ENCODE results near the gene PDCD6IP.
"Not testable (repeated sequence)": the region's sequence is repeated elsewhere in the genome, so short reads cannot be mapped to it uniquely, and the experiment has no call there.

Gene PDCD6IP

DNA sequence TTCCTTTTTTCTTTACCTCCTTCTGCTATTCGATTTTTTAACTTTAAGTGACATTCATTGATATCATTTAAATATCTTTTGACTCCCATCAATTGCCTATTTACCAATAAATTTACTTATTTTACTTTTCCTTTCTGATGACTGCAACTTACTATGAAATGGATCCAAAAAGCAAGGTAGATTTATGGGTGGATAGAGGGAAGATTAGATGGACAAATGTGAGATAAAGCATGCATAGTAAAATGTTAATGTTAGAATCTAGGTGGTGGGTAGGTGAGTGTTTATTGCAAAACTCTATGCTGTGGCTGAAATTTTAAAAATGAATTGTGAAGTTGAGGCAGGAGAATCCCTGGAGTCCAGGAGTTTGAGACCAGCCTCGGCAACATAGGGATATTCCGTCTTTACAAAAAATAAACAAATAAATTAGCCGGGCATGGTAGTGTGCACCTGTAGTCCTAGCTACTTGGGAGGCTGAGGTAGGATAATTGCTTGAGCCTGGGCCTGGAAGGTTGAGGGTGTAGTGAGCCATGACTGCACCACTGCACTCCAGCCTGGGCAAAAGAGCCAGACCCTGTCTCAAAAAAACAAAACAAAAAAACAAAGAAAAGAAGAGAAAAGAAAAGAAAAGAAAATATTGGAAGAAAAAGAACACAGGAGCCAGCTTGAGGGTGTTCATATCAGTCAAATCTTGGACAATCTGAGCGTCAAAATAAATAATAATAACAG lies 6.1 kb upstream of the PDCD6IP start:
- DNase-seq (ENCODE audit: low spot score): no peak

DNA sequence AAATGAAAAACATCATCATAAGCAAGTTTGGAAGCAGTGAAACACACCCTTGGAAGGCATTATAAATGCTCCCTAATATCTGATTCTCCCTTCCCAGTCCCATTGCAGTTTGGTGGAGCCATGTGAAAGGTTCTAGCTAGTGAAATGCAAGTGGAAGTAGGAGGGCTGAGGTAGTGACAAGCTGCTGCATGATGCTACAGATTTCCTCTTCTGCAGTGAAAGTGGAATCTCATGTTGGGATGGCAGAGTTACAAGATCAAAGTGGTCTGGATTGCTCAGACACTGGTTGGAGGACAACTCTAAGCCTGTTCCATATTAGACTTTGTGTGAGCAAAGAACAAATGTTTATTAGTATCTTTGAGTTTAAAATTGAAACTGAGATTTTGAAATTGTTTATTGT lies 3.3 kb upstream of the PDCD6IP start:
- DNase-seq (ENCODE audit: low spot score): no peak

DNA sequence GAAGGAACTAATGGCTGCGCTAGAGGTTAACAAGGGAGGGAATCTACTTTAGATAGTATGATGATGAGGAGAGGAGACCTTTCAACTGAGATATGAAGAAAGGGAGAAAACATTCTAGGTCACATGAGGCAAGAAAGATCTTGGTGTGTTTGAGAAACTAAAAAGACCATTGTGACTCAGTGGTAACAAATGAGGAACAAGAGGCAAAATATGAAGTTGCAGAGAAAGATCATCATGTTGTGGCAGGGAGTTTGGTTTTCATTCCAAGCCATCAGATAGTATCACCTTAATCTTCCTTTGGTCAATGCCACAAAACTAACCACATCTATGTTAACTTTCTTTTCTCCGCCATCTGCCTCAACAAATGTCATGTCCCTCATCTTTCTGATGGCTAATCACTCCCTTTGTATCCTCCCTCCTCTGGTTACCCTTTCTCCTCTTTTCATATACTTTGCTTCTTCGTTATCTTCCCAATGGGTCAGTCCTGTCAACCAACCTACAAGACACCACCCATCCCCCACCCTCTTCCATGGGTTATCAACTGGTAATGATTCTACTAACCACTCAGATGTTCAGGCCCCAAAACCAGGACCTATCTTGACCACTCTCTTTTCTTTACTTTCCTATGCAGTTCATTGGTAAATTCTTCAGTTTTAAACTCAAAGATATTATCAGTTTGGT lies 2.4 kb upstream of the PDCD6IP start:
- DNase-seq (ENCODE audit: low spot score): no peak

DNA sequence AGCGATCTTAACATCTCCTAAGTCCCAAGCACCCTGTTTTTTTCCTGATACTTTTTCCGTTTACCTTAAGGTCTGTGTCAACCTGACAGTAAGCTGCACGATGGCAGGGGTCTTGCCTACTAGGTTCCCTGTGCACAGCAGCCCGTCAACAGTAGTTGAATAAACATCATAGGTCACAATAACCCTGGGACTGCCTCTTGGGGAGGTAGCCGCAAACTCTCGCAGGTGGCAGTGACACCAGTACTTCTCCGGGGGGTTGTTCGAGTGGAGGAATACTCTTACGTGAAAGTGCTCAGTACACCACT lies 365 bp upstream of the PDCD6IP start:
- peak; percentile 4 for DNase-seq (ENCODE audit: low spot score)

DNA sequence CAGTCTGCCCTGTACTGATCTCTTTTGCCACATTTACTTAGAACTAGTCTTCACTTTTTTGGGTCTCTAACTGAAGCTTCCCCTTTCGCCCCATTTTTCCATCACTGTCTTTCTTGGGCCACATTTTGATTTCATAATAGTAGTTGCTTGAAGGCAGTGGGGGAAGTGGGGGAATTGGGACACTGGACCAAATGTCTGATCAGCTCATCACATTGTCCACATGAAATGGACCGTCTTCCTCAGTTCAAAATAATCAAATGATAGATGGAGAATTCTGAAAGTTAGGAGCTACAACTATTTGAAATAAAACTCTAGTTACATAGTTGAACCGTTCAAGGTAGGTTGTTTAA lies 747 bp downstream of the PDCD6IP start:
- DNase-seq (ENCODE audit: low spot score): no peak

DNA sequence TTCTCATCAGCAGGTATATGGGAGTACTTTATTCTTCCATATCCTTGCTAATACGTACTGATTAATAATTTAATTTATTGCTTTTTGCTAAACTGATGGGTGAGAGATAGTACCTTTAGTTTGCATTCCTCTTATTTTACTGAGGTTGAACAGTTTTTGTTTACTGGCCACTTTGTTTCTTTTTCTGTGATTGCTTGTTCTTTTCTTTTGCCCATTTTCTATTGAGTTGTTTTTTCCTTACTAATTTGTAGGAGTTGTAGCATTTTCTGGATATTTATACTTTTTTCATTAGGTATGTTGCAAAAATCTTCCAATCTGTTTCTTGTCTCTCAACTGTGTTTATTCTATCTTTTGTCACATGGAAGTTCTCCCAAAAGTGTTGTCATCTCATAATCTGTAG lies 4.8 kb downstream of the PDCD6IP start:
- no peak for DNase-seq (ENCODE audit: low spot score)

DNA sequence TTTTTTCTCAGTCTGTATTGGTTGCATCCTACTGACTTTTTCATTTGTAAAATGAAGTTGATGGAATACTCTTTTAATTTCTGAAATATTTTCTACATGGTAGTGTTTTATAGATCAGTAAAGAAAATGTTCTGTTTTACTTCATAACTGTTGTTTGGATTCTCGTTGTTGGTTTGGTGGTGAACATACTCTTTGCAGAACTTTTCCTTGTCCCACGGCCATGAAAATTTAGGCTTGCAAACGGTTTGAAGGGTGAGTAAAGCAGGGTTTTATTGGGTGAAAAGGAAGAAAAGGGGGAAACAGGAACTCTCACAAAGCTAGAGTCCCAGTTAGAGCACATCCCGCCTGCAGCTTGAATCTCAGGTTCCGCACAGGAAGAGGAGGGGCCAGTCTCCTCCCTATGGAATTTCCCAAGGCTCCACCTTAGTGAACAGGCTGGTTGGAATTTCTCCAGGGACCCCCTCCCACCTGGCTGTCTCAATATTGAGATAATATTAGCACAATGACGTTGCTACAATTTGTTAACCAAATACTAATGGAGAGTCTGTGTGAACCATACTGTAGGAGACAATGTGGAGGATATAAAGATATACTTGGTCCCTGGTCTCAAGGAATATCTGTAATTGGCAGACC lies 5.6 kb downstream of the PDCD6IP start:
- no peak for DNase-seq (ENCODE audit: low spot score)

DNA sequence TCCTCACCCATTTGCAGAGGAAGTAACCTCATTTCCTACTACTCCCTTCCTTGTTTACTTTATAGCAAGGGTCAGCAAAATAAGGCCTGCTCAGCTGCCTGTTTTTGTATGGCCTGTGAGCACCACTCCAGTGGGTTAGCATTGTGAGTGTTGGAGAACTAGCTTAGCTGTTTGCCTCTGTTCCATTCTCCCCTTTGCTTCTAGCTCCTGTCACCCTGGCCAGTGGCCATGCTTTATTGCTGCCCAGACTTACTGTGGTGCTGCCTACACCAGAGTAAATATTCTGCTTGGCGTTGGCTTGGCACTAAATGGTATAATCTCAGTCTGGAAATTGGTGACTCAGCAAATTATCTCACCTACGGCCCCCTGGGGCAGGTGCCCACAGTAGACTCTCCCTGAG lies 8.8 kb downstream of the PDCD6IP start:
- no peak for DNase-seq (ENCODE audit: low spot score)

DNA sequence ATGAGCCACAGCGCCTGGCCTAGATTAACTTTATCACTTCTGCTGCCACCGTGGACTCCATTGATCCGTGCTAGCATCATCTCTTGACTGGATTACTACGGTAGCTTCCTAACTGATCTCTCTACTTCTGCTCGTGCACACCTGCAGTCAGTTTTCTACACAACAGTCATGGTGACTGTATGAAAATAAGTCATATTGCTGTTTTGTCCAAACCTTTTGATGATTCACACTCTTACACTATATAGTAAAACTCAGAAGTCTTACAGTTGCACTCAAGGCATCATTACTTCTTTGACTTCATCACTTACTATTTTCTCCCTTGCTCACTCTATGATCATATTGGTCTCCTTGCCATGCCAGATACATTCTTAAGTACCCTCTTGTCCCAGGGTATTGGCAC lies 10.1 kb downstream of the PDCD6IP start:
- no peak for DNase-seq (ENCODE audit: low spot score)

DNA sequence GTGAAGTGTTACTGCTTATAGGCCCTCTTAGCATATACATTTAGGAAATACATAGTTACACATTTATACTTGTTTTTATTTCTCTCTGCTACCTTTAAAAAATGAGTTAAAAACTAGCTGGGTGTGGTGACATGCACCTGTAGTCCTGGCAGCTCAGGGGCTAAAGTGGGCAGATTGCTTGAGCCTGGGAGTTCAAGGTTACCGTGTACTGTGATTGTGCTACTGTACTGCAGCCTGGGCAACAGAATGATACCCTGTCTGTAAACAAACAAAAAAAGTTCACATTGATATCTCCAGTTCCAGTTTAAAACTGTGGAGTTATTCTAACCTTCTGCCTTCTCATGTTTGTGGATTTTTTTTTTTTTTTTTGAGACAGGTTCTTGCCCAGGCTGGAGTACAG lies 12.1 kb downstream of the PDCD6IP start:
- DNase-seq (ENCODE audit: low spot score): no peak

DNA sequence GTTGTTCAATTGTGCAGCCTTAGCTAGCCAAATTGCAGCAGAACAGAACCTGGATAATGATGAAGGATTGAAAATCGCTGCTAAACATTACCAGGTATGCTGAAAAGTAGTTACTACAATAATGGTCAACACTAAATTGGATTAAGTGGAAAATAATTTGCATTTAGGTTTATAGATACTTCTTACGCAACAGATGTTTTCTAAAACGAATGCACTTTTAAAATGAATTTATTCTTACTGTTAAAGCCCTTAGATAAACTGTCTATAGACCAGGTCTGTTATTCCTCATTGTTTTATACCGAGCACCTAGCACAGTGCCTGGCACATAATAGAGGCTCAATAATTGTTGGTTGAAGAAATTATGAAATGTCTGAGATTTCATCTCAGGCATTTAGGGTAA lies 23.6 kb downstream of the PDCD6IP start:
- no peak for DNase-seq (ENCODE audit: low spot score)

DNA sequence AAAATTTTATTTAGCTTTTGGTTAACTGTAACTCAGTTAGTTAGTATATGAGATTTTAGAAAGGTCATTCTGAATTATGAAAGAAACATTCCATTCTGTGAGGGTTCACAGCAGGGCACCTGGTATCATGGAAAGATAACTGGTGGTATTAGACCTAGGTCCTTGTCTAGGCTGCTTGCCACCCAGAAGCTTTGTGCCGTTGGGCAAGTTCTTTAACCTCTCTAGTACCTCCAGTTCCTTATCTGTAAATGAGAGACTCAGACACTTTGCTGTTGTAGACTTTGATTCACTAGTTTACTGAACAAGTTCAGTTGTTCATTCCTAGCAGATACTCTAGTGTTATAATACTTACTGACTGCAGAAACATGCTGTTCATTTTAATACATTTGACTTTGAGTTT lies 25.4 kb downstream of the PDCD6IP start:
- DNase-seq (ENCODE audit: low spot score): no peak

DNA sequence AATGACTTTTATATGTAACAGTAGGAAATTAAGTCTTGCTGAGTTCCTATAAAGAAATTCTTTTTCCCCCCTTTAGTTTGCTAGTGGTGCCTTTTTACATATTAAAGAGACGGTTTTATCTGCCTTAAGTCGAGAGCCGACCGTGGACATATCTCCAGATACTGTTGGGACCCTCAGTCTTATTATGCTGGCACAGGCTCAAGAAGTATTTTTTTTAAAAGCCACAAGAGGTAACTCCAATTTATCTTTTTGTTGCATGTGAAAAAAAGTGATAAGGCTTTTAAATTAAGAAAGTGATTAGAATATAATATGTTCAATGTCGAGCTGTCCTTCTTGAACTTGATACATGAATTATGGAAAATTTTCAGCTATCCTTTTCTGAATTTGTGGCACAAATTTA lies 26.7 kb downstream of the PDCD6IP start:
- no peak for DNase-seq (ENCODE audit: low spot score)

DNA sequence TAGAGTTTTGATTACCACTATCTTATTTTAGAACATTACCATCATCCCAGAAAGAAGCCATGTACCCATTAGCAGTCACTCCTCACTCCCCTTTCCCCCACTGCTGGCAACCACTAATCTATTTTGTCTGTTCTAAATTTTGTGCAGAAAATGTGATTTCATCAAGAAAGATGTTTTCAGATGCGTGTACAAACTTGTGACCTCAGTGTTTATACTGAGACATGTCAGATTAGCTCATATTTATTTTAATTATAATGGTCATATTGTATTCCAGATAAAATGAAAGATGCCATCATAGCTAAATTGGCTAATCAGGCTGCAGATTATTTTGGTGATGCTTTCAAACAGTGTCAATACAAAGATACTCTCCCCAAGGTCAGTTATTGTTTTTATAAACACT lies 27.8 kb downstream of the PDCD6IP start:
- DNase-seq (ENCODE audit: low spot score): no peak

DNA sequence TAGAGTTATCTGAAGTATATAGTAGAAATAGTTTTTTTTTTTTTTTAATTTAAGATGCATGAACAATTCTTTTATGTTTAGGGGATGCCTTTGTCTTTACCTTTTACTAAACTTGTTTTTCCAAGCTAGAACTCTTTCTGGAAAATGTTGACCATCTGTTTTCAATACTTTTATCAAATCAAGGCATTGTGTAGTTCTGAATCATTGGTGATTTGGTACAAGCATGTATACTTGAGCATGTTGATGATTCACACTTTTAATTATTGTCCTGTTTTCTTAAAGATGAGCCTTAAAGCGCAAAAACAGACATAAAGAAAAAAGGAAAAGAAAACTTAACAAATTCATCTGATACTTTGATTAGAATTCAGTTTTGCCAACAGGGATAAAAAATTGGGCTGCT lies 28.3 kb downstream of the PDCD6IP start:
- no peak for DNase-seq (ENCODE audit: low spot score)

DNA sequence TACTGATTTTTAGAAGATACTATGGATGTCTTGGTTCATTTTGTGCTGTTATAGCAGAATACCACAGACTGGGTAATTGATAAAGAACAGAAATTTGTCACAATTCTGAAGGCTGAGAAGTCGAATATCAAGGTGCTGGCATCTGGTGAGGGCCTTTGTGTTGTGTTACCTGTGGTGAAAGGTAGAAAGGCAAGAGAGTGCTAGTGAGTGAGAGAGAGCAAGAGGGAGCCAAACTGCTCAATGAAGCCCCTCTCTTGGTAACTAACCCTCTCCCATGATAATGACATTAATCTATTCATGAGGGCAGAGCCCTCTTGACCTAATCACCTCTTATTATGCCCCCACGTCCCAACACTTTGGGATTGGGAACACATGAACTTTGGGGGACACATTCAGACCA lies 31.3 kb downstream of the PDCD6IP start:
- no peak for DNase-seq (ENCODE audit: low spot score)

DNA sequence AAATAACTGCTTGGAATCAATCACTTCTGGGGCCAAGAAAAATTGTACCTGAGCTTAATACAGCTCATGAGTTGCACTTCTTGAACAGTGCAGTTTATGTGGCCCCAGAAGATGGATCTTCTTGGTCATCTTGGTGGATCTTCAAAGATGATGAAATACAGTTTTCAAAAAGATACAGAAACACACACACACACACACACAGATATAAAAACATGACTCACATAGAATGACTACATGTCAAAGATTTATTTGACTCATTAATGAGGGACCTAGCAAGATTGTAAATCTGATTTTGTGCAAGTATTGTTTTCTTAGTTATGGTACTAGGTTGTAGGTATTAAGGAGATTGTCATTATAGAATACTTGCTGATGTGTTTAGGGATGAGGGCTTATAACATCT lies 32.6 kb downstream of the PDCD6IP start:
- no peak for DNase-seq (ENCODE audit: low spot score)

DNA sequence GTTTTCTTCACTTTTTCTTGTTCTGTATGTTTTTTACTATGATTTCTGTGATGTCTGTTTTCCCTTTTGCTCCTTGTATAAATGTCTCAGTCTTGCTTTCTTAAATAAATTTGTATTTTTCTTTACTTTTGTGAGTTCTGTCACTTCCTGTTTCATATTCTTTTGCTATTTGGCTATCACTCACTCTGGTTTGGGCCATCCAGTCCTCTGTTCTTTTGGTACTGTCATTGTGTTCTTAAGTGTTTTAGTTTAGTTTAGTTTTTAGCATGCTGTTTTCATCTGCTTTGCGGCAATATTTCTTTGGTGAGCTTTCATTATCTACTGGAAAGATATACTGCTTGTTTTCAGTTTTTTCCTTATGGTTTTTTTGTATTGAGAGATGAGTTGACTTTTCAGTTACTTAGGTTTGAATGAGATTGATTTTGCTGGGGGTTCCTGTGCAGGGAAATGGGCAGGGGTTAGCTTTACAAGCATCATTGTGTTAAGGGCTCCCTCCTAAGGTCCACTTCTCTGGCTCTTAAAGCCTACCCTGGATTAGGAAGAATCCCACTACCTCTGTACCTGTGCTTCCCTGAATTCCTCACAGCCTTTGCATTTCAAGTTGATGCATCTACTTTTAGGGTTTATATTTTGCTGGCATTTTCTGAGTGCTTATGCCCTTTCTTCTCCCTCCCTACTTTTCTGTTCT lies 35.1 kb downstream of the PDCD6IP start:
- no peak for DNase-seq (ENCODE audit: low spot score)

DNA sequence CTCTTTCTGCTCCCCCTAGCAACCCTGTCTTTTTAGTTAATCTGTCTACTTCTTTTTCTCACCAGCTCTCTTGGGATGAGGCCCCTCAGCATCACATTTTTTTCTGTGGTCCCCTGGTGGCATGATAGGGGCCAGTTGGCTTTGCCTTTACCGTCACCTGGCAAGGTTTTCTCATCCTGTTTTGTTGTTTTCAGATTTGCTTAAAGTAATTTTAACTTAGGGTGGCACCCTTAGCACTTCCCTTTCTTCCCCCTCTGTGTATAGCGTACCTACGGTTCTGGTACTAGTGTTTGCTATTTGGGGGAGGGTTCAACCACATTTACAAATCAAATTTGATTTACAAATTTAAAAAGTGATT lies 35.6 kb downstream of the PDCD6IP start:
- no peak for DNase-seq (ENCODE audit: low spot score)

DNA sequence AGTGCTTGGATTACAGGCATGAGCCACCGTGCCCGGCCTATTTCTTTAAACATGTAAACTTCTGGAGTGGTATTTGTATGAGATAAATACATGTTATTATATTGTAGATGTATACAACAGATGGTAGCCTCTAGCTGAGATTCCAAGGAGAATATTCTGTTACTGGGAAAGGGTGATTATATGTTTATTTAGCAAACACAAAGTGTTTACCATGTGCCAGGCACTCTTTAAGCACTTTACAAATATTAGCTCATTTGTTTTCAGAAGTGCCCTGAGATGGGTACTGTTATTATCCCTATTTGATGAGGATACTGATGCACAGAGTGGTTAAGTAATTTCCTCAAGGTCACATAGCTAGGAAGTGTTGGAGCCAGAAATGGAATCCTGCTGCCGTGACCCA lies 38.8 kb downstream of the PDCD6IP start:
- DNase-seq (ENCODE audit: low spot score): not testable (repeated sequence)

DNA sequence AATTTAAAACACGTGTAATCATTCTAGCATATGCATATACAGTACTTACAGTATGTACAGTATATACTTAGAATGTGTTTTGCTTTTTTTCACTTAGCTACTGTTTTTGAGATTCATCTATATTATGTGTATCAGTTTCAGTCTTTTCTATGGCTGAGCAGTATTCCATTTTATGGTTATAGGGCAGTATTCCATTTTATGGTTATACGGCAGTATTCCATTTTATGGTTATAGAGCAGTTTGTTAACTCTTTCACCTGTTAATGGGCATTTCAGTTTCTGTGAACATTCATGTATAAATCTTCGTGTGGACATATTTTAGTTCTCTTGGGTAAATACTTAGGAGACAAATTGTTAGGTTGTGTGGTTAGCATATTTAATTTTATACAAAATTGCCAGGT lies 40.9 kb downstream of the PDCD6IP start:
- no peak for DNase-seq (ENCODE audit: low spot score)

DNA sequence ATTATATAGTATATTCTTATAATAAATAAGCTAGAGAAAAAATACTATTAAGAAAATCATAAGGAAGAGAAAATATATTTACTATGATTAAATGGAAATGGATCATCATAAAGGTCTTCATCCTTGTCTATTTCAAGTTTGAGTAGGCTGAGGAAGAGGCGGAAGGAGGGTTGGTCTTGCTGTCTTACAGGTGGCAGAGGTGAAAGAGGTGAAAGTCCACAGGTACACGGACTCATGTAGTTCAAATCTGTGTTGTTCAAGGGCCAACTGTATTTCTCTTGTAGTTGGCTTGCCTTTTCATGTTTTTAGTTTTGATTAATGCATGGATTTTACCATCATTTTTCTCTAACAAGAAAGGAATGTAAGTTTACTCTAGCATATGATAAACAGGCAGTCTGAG lies 41.7 kb downstream of the PDCD6IP start:
- DNase-seq (ENCODE audit: low spot score): no peak

DNA sequence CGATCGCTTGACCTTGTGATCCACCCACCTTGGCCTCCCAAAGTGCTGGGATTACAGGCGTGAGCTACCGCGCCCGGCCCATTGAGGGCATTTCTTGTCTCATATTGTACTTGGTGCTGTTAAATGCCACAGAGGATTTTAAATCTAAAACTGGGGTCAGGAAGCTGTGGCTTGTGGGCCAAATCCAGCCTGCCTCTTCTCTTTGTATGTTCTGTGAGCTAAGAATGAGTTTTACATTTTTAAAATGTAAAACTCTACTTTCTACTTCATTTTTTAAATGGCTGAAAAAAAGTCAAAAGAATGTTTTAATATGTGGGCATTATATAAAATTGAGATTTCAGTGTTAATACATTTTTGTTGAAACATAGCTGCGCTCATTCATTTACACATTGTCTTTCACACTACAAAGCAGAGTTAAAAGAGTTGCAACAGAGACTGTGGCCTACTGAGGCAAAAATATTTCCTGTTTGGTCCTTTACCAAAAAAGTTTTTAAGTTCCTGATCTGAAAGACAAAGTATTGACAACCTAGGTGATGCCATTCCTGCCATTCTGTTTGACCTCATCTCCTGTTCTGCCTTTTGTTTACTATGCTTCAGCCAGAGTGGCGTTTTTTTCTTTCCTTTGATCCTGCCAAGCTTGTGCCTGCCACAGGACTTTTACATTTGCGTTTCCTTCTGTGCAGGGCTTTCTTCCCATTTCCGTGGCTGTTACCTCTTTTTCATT lies 50.4 kb downstream of the PDCD6IP start:
- no peak for DNase-seq (ENCODE audit: low spot score)

All from putamen (tissue), 1 donor.